ENCODE data around the gene STK10. TPM values are rescaled to one million over a fixed set of nuclear protein-coding genes. Genes with fewer than 3 reads are reported as not detected.

STK10 gene
- total and polyA plus RNA-seq, 2 experiments from 2014 or later: 7.5 to 17.8 TPM

DNA sequence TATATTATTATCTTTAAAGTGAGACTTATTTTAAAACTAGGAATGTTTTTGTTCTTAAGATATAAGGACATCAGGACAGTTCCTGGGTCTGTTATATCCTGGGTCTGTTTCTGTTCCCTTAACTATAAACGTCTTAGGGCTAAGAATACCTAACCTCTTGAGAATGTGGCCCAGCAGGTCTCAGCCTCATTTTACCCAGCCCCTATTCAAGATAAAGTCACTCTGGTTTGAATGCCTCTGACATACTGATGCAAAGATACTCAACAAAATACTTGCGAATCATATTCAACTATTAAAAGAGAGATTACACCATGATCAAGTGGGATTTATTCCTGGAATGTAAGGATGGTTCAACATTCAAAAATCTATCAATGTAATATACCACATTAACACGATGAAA, 51.0 kb downstream of the STK10 start (continued):
- TF ChIP-seq, protein P1, sequence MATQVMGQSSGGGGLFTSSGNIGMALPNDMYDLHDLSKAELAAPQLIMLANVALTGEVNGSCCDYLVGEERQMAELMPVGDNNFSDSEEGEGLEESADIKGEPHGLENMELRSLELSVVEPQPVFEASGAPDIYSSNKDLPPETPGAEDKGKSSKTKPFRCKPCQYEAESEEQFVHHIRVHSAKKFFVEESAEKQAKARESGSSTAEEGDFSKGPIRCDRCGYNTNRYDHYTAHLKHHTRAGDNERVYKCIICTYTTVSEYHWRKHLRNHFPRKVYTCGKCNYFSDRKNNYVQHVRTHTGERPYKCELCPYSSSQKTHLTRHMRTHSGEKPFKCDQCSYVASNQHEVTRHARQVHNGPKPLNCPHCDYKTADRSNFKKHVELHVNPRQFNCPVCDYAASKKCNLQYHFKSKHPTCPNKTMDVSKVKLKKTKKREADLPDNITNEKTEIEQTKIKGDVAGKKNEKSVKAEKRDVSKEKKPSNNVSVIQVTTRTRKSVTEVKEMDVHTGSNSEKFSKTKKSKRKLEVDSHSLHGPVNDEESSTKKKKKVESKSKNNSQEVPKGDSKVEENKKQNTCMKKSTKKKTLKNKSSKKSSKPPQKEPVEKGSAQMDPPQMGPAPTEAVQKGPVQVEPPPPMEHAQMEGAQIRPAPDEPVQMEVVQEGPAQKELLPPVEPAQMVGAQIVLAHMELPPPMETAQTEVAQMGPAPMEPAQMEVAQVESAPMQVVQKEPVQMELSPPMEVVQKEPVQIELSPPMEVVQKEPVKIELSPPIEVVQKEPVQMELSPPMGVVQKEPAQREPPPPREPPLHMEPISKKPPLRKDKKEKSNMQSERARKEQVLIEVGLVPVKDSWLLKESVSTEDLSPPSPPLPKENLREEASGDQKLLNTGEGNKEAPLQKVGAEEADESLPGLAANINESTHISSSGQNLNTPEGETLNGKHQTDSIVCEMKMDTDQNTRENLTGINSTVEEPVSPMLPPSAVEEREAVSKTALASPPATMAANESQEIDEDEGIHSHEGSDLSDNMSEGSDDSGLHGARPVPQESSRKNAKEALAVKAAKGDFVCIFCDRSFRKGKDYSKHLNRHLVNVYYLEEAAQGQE (IDR thresholded peaks at IDR 0.05; ENCODE audit: unreplicated experiment): no peak
- no peak for TF ChIP-seq ZNF331 (CRISPR knock-in tag; IDR thresholded peaks at IDR 0.05; ENCODE audit: low read depth)
- TF ChIP-seq CTCF (conservative IDR thresholded peaks at IDR 0.05; ENCODE audit: low read depth in 2 of 2): no peak
- TF ChIP-seq POLR2AphosphoS5 (IDR thresholded peaks at IDR 0.05; ENCODE audit: low read depth): no peak
- no peak for TF ChIP-seq JUNB (IDR thresholded peaks at IDR 0.05; ENCODE audit: unreplicated experiment)
- no peak for TF ChIP-seq STAT1 (IDR thresholded peaks at IDR 0.05; ENCODE audit: unreplicated experiment)
- no peak for TF ChIP-seq ZNF114 (CRISPR knock-in tag; IDR thresholded peaks at IDR 0.05)
- TF ChIP-seq EZH2 (IDR thresholded peaks at IDR 0.05; ENCODE audit: low read depth, unreplicated experiment): no peak
- TF ChIP-seq EZH2phosphoT487 (IDR thresholded peaks at IDR 0.05; ENCODE audit: unreplicated experiment): no peak
- TF ChIP-seq NANOG (IDR thresholded peaks at IDR 0.05; ENCODE audit: borderline replicate concordance): no peak
- TF ChIP-seq CREB1 (CRISPR knock-in tag; IDR thresholded peaks at IDR 0.05; ENCODE audit: low read depth): no peak

DNA sequence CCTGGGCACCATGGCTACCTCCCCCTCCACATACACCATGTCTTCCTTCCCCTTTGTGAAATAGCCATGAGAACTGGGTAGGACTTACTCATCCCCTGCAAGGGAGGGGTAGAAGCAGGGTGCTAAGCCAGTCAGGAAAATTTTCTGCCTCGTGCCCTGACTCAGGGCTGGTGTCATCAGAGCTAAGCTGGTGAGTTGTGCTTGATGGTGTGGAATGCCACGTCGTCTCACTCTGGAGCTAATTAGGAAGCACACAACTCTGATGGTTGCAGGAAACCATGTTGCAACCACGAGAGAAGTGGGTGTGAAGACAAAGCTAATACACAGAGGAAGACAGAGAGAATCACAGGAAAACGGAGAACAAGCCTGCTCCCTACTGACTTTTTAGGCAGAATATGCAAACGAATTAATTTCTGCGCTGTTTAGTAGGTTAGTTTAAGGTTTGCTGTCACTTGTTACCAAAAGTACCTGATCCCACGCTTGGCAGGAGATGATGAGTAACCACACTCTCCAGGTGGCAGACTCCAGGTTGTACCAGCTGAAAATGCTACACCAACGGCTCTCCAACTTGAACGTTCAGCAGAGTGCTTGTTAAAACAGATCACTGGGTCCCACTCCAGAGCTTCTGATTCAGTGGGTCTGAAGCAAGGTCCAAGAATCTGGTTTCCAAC, 54.5 kb downstream of the STK10 start:
- TF ChIP-seq ETS1 (IDR thresholded peaks at IDR 0.05) (no peak), STAT1 (IDR thresholded peaks at IDR 0.05; ENCODE audit: unreplicated experiment) (no peak), JUNB (IDR thresholded peaks at IDR 0.05; ENCODE audit: unreplicated experiment) (no peak), EZH2 (IDR thresholded peaks at IDR 0.05; ENCODE audit: low read depth, unreplicated experiment) (no peak), EZH2phosphoT487 (IDR thresholded peaks at IDR 0.05; ENCODE audit: unreplicated experiment) (no peak), CTCF (conservative IDR thresholded peaks at IDR 0.05; ENCODE audit: low read depth in 2 of 2) (no peak), POLR2AphosphoS5 (IDR thresholded peaks at IDR 0.05; ENCODE audit: low read depth) (no peak)
- TF ChIP-seq, protein P1 (IDR thresholded peaks at IDR 0.05; ENCODE audit: unreplicated experiment): no peak
- H3K79me2 ChIP-seq (replicated peaks; ENCODE audit: insufficient read depth): no peaks in the 10 kb centered on the region
- Mint-ChIP-seq H3K27ac (no peak overlapping the region), H3K9me3 (peaks cover 17% of the 10 kb centered on the region), H3K4me3 (no peak overlapping the region), H3K4me1 (no peaks in the 10 kb centered on the region), H3K36me3 (ENCODE audit: low read depth) (peaks cover 10% of the 10 kb centered on the region; the same call in 1 of the 3 replicates), H3K27me3 (ENCODE audit: insufficient read depth, low read depth, poor library complexity) (no peaks in the 10 kb centered on the region)
- no peak for ATAC-seq
- no peak overlapping the region for H3K27ac ChIP-seq (ENCODE audit: low read depth)
- DNase-seq (ENCODE audit: low spot score): no peak
- no peaks in the 10 kb centered on the region for H3K4me1 ChIP-seq (ENCODE audit: insufficient read depth)
- no peaks in the 10 kb centered on the region for H3F3A ChIP-seq (replicated peaks; ENCODE audit: low read depth)
- no peak overlapping the region for H3K4me3 ChIP-seq
- H3K4me2 ChIP-seq: no peak overlapping the region
- H3K27me3 ChIP-seq (ENCODE audit: insufficient read depth): no peaks in the 10 kb centered on the region
- H4K20me1 ChIP-seq (replicated peaks; ENCODE audit: insufficient read depth): 0 out of 2 replicates have a peak, but pooled peaks cover 3% of the 10 kb centered on the region
- H2AFZ ChIP-seq: no peak overlapping the region
- no peaks in the 10 kb centered on the region for H3K36me3 ChIP-seq (ENCODE audit: insufficient read depth)
- no peaks in the 10 kb centered on the region for H3K9me2 ChIP-seq (ENCODE audit: insufficient read depth)
